Astrocyte (in vitro differentiated cells and primary cell): ENCODE data around the gene STYXL2. TPM values are rescaled to one million over a fixed set of nuclear protein-coding genes. Genes with fewer than 3 reads are reported as not detected.

Experiments
- DNase-seq: peaks from one replicate; pipeline ENCODE4 v3.0.0-alpha.2; 2010; ENCODE audit warnings: low read depth
- FAIRE-seq: peaks from 2 replicates; lab custom pipeline; 2011; peaks lifted over from hg19 to GRCh38; lab: Jason Lieb, UNC
- H2AFZ ChIP-seq: 2 replicates; pipeline ENCODE4 v1.6.0; 2012; ENCODE audit warnings: low read depth, low read length, inconsistent platforms
- H3K27ac ChIP-seq: 2 replicates; pipeline ENCODE4 v1.5.1; 2011; ENCODE audit warnings: low read depth, low read length, inconsistent platforms
- H3K27me3 ChIP-seq: 2 replicates; pipeline ENCODE4 v1.6.0; 2011; ENCODE audit warnings: low read length, inconsistent platforms; ENCODE audit not compliant: insufficient read depth
- H3K36me3 ChIP-seq: 2 replicates; pipeline ENCODE4 v1.5.1; 2011; ENCODE audit warnings: low read length, inconsistent platforms; ENCODE audit not compliant: insufficient read depth
- H3K4me1 ChIP-seq: 2 replicates; pipeline ENCODE4 v1.5.1; 2011; ENCODE audit warnings: low read length, inconsistent platforms; ENCODE audit not compliant: insufficient read depth
- H3K4me2 ChIP-seq: 2 replicates; pipeline ENCODE4 v1.6.0; 2012; ENCODE audit warnings: low read length, inconsistent platforms
- H3K4me3 ChIP-seq: 2 replicates; pipeline ENCODE4 v1.5.1; 2011; ENCODE audit warnings: low read depth, mild to moderate bottlenecking, low read length, inconsistent platforms; ENCODE audit not compliant: insufficient read depth
- H3K79me2 ChIP-seq: 2 replicates; pipeline ENCODE4 v1.6.0; 2012; ENCODE audit warnings: mild to moderate bottlenecking, low read length, inconsistent platforms; ENCODE audit not compliant: insufficient read depth
- H3K9ac ChIP-seq: 2 replicates; pipeline ENCODE4 v1.6.0; 2012; ENCODE audit warnings: mild to moderate bottlenecking, low read length, inconsistent platforms
- H3K9me3 ChIP-seq: 2 replicates; pipeline ENCODE4 v1.5.1; 2012; ENCODE audit warnings: low read depth, mild to moderate bottlenecking, low read length, inconsistent platforms; ENCODE audit not compliant: insufficient read depth
- H4K20me1 ChIP-seq: 2 replicates; pipeline ENCODE4 v1.6.0; 2012; ENCODE audit warnings: low read length, inconsistent platforms; ENCODE audit not compliant: insufficient read depth
- H3K27ac Mint-ChIP-seq: one replicate; pipeline ENCODE4 v1.8.0; 2021; ENCODE audit warnings: mild to moderate bottlenecking, mixed read lengths; ENCODE audit not compliant: unreplicated experiment
- H3K27me3 Mint-ChIP-seq: one replicate; pipeline ENCODE4 v1.8.0; 2021; ENCODE audit warnings: low read depth, mixed read lengths; ENCODE audit not compliant: unreplicated experiment
- H3K36me3 Mint-ChIP-seq: one replicate; pipeline ENCODE4 v1.8.0; 2021; ENCODE audit warnings: low read depth, mixed read lengths; ENCODE audit not compliant: unreplicated experiment
- H3K4me1 Mint-ChIP-seq: one replicate; pipeline ENCODE4 v1.8.0; 2021; ENCODE audit warnings: low read depth, mixed read lengths; ENCODE audit not compliant: unreplicated experiment
- H3K4me3 Mint-ChIP-seq: one replicate; pipeline ENCODE4 v1.8.0; 2021; ENCODE audit warnings: mild to moderate bottlenecking, moderate library complexity, mixed read lengths; ENCODE audit not compliant: unreplicated experiment
- H3K9me3 Mint-ChIP-seq: one replicate; pipeline ENCODE4 v1.8.0; 2021; ENCODE audit warnings: mild to moderate bottlenecking, mixed read lengths; ENCODE audit not compliant: unreplicated experiment
- CTCF ChIP-seq: IDR thresholded peaks from 2 replicates; pipeline ENCODE4 v1.5.1; 2011; ENCODE audit warnings: low read depth, mild to moderate bottlenecking, inconsistent platforms, low read length, moderate library complexity; ENCODE audit not compliant: insufficient read depth
- EZH2 ChIP-seq: IDR thresholded peaks from 2 replicates; pipeline ENCODE4 v1.6.1; 2012; ENCODE audit warnings: mild to moderate bottlenecking, low read length, inconsistent platforms; ENCODE audit not compliant: insufficient read depth
- total RNA-seq: library from RNA; stranded (reverse); gene quantifications from 2 replicates; pipeline ENCODE4 v1.2.1, GENCODE V29; 2021

The STYXL2 gene
- total RNA-seq, 1 donor from 2014 or later: 0.82 TPM

- no peak for TF ChIP-seq EZH2
- TF ChIP-seq CTCF: no peak
- no peak for FAIRE-seq
- no peak overlapping the region for H2AFZ ChIP-seq
Observed at GRCh38 chr1:167105271-167106118, 11.6 kb downstream of the STYXL2 start.

GRCh38 chr1:167106119-167106461, 12.2 kb downstream of the STYXL2 start:
- TF ChIP-seq CTCF (no peak), EZH2 (no peak)
- H2AFZ ChIP-seq: no peak overlapping the region
- H3K36me3 Mint-ChIP-seq: peaks cover 12% of the 10 kb centered on the region
- H3K27me3 ChIP-seq: peaks cover 8% of the 10 kb centered on the region
- H3K4me1 Mint-ChIP-seq: peaks cover 11% of the 10 kb centered on the region
- no peak overlapping the region for H3K4me2 ChIP-seq
- H3K4me1 ChIP-seq: no peaks in the 10 kb centered on the region
- H3K9ac ChIP-seq: no peak overlapping the region
- no peaks in the 10 kb centered on the region for H4K20me1 ChIP-seq
- DNase-seq (no peak), FAIRE-seq (no peak)
- H3K27me3 Mint-ChIP-seq: peaks cover 2% of the 10 kb centered on the region
- H3K4me3 ChIP-seq: no peak overlapping the region
- no peaks in the 10 kb centered on the region for H3K36me3 ChIP-seq
- H3K4me3 Mint-ChIP-seq: no peak overlapping the region
- peaks cover 10% of the 10 kb centered on the region for H3K9me3 Mint-ChIP-seq
- H3K27ac ChIP-seq: no peak overlapping the region
- no peak overlapping the region for H3K27ac Mint-ChIP-seq
- H3K9me3 ChIP-seq: no peaks in the 10 kb centered on the region
- H3K79me2 ChIP-seq: no peaks in the 10 kb centered on the region

More at GRCh38 chr1:167105271-167106118, 11.6 kb downstream of the STYXL2 start:
- peaks cover 10% of the 10 kb centered on the region for H3K9me3 Mint-ChIP-seq
- H3K27ac Mint-ChIP-seq: peak overlapping the region; percentile 66
- Histone ChIP-seq H3K9ac (no peak overlapping the region), H3K9me3 (no peaks in the 10 kb centered on the region), H3K27me3 (peaks cover 8% of the 10 kb centered on the region), H3K4me2 (no peak overlapping the region), H3K36me3 (no peaks in the 10 kb centered on the region), H3K4me1 (no peaks in the 10 kb centered on the region), H3K79me2 (no peaks in the 10 kb centered on the region), H3K27ac (no peak overlapping the region), H3K4me3 (no peak overlapping the region), H4K20me1 (no peaks in the 10 kb centered on the region)
- H3K36me3 Mint-ChIP-seq: peaks cover 12% of the 10 kb centered on the region
- peaks cover 11% of the 10 kb centered on the region for H3K4me1 Mint-ChIP-seq
- peaks cover 2% of the 10 kb centered on the region for H3K27me3 Mint-ChIP-seq
- DNase-seq: no peak
- no peak overlapping the region for H3K4me3 Mint-ChIP-seq

- Mint-ChIP-seq H3K9me3 (peaks cover 10% of the 10 kb centered on the region), H3K4me3 (no peak overlapping the region), H3K27ac (no peak overlapping the region), H3K27me3 (peaks cover 2% of the 10 kb centered on the region), H3K4me1 (peaks cover 11% of the 10 kb centered on the region), H3K36me3 (peaks cover 12% of the 10 kb centered on the region)
- no peaks in the 10 kb centered on the region for H3K9me3 ChIP-seq
- H3K27me3 ChIP-seq: peaks cover 11% of the 10 kb centered on the region
- no peak overlapping the region for H3K4me3 ChIP-seq
- H4K20me1 ChIP-seq: no peaks in the 10 kb centered on the region
- no peak for TF ChIP-seq CTCF
- TF ChIP-seq EZH2: no peak
- H3K79me2 ChIP-seq: no peaks in the 10 kb centered on the region
- DNase-seq (peak; percentile 48), FAIRE-seq (no peak)
- H3K27ac ChIP-seq: no peak overlapping the region
- H2AFZ ChIP-seq: no peak overlapping the region
- no peaks in the 10 kb centered on the region for H3K36me3 ChIP-seq
- no peak overlapping the region for H3K9ac ChIP-seq
- H3K4me2 ChIP-seq: no peak overlapping the region
- H3K4me1 ChIP-seq: no peaks in the 10 kb centered on the region
Observed at GRCh38 chr1:167107456-167107855, 13.6 kb downstream of the STYXL2 start.
